ENCODE results near the gene FOXN3. TPM values are rescaled to one million over a fixed set of nuclear protein-coding genes. Genes with fewer than 3 reads are reported as not detected.

The FOXN3 gene
- polyA plus RNA-seq, 3 donors: 26.9 to 32.0 (median 27.8) TPM

DNA sequence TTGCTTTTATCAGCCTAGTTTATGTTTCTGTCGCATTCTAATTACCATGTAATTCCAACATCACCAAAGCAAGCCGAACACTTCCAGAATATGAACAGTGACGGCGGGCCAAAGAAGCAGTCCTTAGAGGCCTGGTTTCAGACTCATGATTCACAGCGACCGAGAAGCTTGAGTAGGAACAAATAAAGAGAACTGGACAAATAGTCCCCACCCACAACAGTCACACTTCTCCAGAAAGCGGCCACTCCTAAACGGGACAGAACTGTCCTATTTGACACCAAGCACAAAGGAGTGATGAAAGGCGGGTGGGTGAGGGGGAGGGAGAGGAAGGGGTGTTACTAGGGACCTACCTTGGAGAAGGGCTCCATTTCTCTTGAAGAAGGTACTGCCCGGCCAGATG is 136.4 kb downstream of the FOXN3 start:
- DNase-seq: no peak

GRCh38 chr14:89279649-89280232 is 137.3 kb downstream of the FOXN3 start:
- DNase-seq: no peak

GRCh38 chr14:89277203-89277602 is 139.8 kb downstream of the FOXN3 start:
- DNase-seq: no peak

- no peak for DNase-seq
Measured at GRCh38 chr14:89276424-89276975, 140.5 kb downstream of the FOXN3 start.

DNA sequence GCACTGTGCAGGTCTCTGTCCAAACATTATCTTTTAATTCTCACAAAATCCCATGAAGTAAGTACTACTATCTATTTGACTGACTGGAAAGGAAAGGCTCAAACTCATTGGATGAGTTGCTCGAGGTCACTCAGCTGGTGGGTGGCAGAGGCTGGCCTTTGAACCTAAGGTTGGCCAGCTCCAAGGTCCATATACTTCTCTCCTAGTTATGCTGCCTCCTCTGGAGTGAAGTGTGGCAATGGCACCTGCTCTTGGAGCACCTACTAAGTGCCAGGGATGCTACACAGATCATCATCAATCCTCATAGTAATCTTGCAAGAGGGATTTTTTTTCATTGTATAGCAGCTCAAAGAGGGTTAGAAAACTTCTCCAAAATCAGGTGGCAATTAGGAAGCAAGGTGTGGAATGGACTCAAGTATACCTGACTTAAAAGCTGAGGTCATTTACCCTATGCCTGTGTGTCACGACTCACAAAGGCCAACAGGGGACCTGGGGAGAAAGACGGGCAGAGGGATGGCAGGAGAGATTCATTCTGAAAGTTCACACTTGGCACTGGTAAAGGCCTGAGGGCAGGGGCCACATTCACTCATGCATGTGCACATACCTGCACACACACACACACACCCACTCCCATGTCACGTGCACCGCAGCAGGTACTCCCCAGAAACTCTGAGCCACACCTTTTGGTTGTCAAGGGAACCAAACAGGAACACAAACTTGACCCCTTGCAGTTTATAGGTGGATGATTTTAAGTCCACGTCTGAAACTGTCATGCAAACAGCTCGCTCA is 146.4 kb downstream of the FOXN3 start:
- DNase-seq: peak; percentile 67

- no peak for DNase-seq
Measured at GRCh38 chr14:89269404-89269803, 147.6 kb downstream of the FOXN3 start.

DNA sequence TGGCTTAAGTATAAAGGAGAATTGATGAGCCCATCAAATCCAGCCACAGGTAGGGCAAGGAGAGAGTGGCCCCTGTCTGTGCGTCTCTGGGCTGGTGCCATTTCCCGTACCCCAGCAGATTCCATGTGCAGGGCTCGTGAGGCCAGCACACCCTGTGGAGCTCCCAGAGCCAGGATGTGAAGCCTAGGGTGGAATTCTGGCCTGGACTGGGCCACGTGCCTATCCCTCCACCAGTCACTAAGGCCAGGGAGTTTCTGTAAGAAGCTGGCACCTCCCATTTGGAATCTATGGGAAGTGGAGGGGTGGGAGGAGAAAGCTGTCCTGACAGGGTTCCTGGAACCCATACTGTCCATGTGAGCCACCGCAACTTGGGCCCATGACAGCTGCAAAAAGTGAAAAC is 148.5 kb downstream of the FOXN3 start:
- no peak for DNase-seq

GRCh38 chr14:89267656-89268055 is 149.4 kb downstream of the FOXN3 start:
- DNase-seq: no peak

DNA sequence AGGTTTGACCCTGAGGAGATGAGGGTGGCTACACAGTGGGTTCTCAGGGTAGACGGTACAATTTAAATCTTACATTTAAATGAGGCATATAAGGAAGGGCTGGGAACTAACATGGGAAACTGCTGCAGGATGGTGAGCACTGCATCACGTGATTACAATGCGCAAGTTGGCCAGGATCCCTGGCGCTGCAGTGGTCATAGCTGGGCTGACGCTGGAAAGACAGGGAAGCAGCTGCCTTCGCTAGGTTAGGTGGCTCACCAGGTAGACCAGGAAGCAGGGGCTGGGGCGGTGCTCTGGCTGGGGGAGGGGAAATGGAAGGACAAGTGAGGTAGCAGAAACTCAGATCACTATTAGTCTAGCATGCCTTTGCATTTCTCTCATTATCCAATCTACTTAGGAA is 149.9 kb downstream of the FOXN3 start:
- DNase-seq: no peak

DNA sequence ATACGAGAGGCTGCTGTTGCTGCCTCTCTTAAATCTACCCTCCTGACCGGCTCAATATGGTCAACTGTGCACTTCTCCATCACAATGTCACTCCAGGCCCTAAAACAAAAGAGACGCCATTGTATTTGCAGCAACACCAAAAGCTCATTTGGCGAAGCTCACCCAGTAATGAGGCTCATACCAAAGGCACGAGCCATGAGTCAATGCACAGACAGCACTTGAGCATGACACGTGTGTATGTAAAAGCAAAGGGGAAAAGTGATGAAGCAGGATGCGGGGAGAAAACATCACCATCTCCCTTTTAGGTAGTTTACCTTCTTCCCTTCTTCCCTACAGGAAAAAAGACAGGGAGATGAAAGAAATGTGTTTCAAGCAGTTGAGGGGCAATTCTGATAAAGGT is 150.3 kb downstream of the FOXN3 start:
- DNase-seq: no peak

- DNase-seq: no peak
Measured at GRCh38 chr14:89265234-89265633, 151.8 kb downstream of the FOXN3 start.

DNA sequence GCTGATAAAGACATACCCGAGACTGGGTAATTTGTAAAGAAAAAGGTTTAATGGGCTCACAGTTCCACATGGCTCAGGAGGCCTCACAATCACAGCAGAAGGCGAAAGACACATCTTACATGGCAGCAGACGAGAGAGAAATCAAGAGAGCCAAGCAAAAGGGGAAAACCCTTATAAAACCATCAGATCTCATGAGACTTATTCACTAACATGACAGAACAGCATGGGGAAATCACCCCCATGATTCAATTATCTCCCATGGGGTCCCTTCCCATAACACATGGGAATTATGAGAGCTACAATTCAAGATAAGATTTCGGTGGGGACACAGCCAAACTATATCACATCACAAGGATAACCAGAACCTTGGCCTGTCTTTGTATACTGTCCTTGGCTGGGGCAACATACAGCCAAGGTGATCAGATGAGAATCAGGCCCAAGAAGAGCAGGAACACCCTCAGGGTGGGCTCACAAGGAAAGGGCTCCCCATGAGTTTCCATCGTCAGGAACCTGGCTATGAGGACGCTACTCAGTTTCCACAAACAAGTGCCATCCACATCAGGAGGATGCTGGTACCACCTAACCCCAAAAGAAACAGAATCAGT is 152.7 kb downstream of the FOXN3 start:
- DNase-seq: no peak

- no peak for DNase-seq
Measured at GRCh38 chr14:89262041-89262440, 155.0 kb downstream of the FOXN3 start.

DNA sequence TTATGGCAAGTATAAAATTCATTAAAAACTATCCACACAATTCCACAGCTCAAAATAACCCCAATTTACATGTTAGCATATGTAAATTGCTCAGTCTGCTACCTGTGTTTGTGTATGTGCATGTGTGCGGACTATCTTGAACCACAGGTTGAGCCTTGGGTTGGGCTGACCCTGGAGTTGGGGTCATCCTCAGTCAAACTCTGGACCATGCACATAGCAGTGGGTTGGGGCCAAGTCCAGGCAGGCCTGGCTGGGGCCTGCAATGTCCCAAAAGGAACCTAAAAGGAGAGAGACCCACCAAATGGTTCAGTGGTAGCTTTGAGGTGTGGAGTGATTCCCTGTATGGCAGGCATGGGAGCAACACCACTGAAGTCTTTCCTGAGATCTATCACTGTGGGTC is 156.1 kb downstream of the FOXN3 start:
- DNase-seq: no peak

GRCh38 chr14:89259951-89260609 is 157.0 kb downstream of the FOXN3 start:
- no peak for DNase-seq

DNA sequence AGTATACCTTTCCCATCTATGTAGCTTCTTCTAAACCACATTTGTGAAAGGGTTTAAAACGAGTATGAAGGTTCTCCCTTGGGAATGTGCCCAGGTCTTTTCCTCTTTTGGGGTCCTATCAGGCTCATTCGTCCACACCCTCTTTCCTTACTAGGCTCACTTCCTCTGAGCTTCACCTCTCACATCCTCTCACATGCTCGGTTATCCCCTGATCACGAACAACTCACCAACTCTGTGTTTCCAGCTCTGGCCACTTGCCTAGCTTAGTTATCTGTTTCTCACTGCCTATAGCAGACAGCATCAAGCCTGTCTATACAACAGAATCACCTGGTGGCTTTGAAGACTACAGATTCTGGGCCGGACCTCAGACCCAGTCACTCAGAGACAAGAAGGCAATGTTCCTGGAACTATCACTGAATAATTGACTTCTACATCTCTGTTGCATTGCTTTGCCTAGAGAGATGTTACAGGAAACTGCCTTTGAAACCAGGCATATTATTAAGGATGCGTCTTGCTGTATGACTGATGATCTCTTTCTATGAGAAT is 158.2 kb downstream of the FOXN3 start:
- no peak for DNase-seq

GRCh38 chr14:89256951-89257350 is 160.1 kb downstream of the FOXN3 start:
- DNase-seq: no peak

GRCh38 chr14:89256283-89256682 is 160.8 kb downstream of the FOXN3 start:
- no peak for DNase-seq

DNA sequence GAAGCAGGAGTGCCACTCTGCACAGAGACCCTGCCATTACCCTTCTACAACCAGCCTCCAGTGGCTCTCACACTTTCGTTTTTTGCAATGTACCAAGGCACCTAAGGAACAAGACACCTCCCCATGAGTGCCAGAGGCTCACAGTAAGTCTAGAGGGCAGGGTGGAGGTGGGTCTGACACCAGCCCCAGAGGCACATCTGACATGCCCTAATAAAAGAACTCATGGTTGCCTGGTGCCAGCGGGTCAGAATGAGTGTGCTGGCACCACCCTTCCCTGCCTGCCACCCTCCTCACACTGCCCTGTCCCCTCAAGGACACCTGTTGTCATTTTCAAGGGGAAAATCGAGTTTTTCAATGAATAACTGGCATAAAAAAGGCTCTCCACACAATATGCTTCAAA is 161.2 kb downstream of the FOXN3 start:
- DNase-seq: no peak

- DNase-seq: no peak
Measured at GRCh38 chr14:89255012-89255411, 162.0 kb downstream of the FOXN3 start.

- DNase-seq: no peak
Measured at GRCh38 chr14:89254166-89254909, 162.7 kb downstream of the FOXN3 start.
